Endothelial cell of umbilical vein (primary cell): ENCODE results near the gene TET2. TPM values are rescaled to one million over a fixed set of nuclear protein-coding genes. Genes with fewer than 3 reads are reported as not detected.

Experiments used
- BruUV-seq: library from RNA; stranded (reverse); fragments of 400-500 nt; replicated peaks from 2 replicates; lab custom pipeline; 2021; lab: Mats Ljungman, UMichigan
- CTCF ChIA-PET: fragments of 300-600, 350-600 bp; sonication (Branson Sonifier 250); formaldehyde crosslinking; loops from one replicate; lab custom pipeline; 2021; ENCODE audit warnings: antibody characterized with exemption, inconsistent platforms; lab: Charles Lee
- POLR2A ChIA-PET: fragments of 300-600, 350-600 bp; sonication (Branson Sonifier 250); formaldehyde crosslinking; loops from one replicate; lab custom pipeline; 2021; ENCODE audit warnings: antibody characterized with exemption, inconsistent platforms; lab: Charles Lee
- DNase-seq: peaks from one replicate; pipeline ENCODE4 v3.0.0-alpha.2; 2011; ENCODE audit warnings: low read depth, low spot score
- FAIRE-seq: peaks from 2 replicates; lab custom pipeline; 2011; peaks lifted over from hg19 to GRCh38; lab: Jason Lieb, UNC
- H2AFZ ChIP-seq: 2 replicates; pipeline ENCODE4 v1.6.0; 2012; ENCODE audit warnings: low read depth, low read length, control low read depth, inconsistent platforms
- H3K27ac ChIP-seq: 2 replicates; pipeline ENCODE4 v1.5.1; 2011; ENCODE audit warnings: low read depth, mild to moderate bottlenecking, control low read depth, low read length, moderate library complexity; ENCODE audit not compliant: insufficient read depth
- H3K27me3 ChIP-seq, 2 experiments: 2 replicates each; pipeline versions ENCODE4 v1.6.0 to v1.6.1; 2011; ENCODE audit warnings: low read length in 2 of 2, mixed read lengths in 1 of 2; ENCODE audit not compliant: control insufficient read depth in 2 of 2, insufficient read depth in 2 of 2
- H3K36me3 ChIP-seq, 2 experiments: 2 replicates in 1 of 2; 3 replicates in 1 of 2; pipeline ENCODE4 v1.5.1; 2011; ENCODE audit warnings: low read length in 2 of 2, mild to moderate bottlenecking in 1 of 2, moderate library complexity in 1 of 2; ENCODE audit not compliant: control insufficient read depth in 2 of 2, insufficient read depth in 2 of 2; ENCODE audit errors: extremely low read depth in 1 of 2
- H3K4me1 ChIP-seq: 3 replicates; pipeline ENCODE4 v1.5.1; 2011; ENCODE audit warnings: mild to moderate bottlenecking, low read length; ENCODE audit not compliant: control insufficient read depth, insufficient read depth; ENCODE audit errors: extremely low read depth
- H3K4me2 ChIP-seq: 2 replicates; pipeline ENCODE4 v1.6.1; 2011; ENCODE audit warnings: low read length, control low read depth, mixed read lengths; ENCODE audit not compliant: insufficient read depth
- H3K4me3 ChIP-seq, 3 experiments: fragments of 200-600 bp in 1 of 3; sonication (generic), shearing (Covaris generic) in 1 of 3; replicated peaks in 1 of 3; 2 replicates each; pipeline ENCODE4 v1.5.1; 2011 to 2016; ENCODE audit warnings: control low read depth in 3 of 3, low read length in 3 of 3, mild to moderate bottlenecking in 2 of 3, inconsistent platforms in 1 of 3, low read depth in 1 of 3, moderate library complexity in 1 of 3; ENCODE audit not compliant: insufficient read depth in 1 of 3
- H3K79me2 ChIP-seq: 2 replicates; pipeline ENCODE4 v1.6.0; 2012; ENCODE audit warnings: low read length, inconsistent platforms; ENCODE audit not compliant: control insufficient read depth, insufficient read depth
- H3K9ac ChIP-seq: replicated peaks from 2 replicates; pipeline ENCODE3; 2011; ENCODE audit warnings: low read length, control low read depth; ENCODE audit not compliant: insufficient read depth; ENCODE audit errors: extremely low read depth
- H3K9me1 ChIP-seq: replicated peaks from 3 replicates; pipeline ENCODE4 v1.6.0; 2011; ENCODE audit warnings: mild to moderate bottlenecking, low read length; ENCODE audit not compliant: control insufficient read depth, insufficient read depth; ENCODE audit errors: extremely low read depth
- H3K9me3 ChIP-seq: replicated peaks from 2 replicates; pipeline ENCODE4 v1.5.1; 2012; ENCODE audit warnings: low read length, inconsistent platforms; ENCODE audit not compliant: control insufficient read depth, insufficient read depth
- H4K20me1 ChIP-seq: replicated peaks from 2 replicates; pipeline ENCODE3; 2011; ENCODE audit warnings: mild to moderate bottlenecking, low read length; ENCODE audit not compliant: control insufficient read depth, insufficient read depth; ENCODE audit errors: extremely low read depth
- EZH2 ChIP-seq: IDR thresholded peaks from 2 replicates; pipeline ENCODE4 v1.6.1; 2012; ENCODE audit warnings: borderline replicate concordance, low read depth, mild to moderate bottlenecking, moderate library complexity, low read length, inconsistent platforms; ENCODE audit not compliant: severe bottlenecking
- FOS ChIP-seq: IDR thresholded peaks from 2 replicates; pipeline ENCODE4 v1.6.1; 2011; ENCODE audit warnings: mild to moderate bottlenecking, low read length, moderate library complexity, borderline replicate concordance; ENCODE audit not compliant: insufficient read depth
- GATA2 ChIP-seq: IDR thresholded peaks from 2 replicates; pipeline ENCODE4 v1.7.0; 2011; ENCODE audit warnings: low read depth, mild to moderate bottlenecking, moderate library complexity, mixed read lengths, low read length; ENCODE audit not compliant: insufficient read length, insufficient read depth
- JUN ChIP-seq: IDR thresholded peaks from 2 replicates; pipeline ENCODE4 v1.6.1; 2011; ENCODE audit warnings: borderline replicate concordance, low read depth; ENCODE audit not compliant: insufficient read length, insufficient read depth
- MYC ChIP-seq: IDR thresholded peaks from one replicate; pipeline ENCODE4 v1.6.1; 2011; ENCODE audit warnings: mild to moderate bottlenecking, low read depth, low read length
- POLR2A ChIP-seq: IDR thresholded peaks from 2 replicates; pipeline ENCODE4 v1.6.1; 2012; ENCODE audit warnings: low read depth, mild to moderate bottlenecking, control low read depth, low read length
- POLR2AphosphoS5 ChIP-seq: IDR thresholded peaks from 2 replicates; pipeline ENCODE4 v1.6.1; 2012; ENCODE audit warnings: low read depth, mild to moderate bottlenecking, control low read depth, low read length, moderate library complexity; ENCODE audit not compliant: insufficient read depth
- dilution Hi-C: fragments of 300-500 bp; cut with MboI; formaldehyde crosslinking; loops from one replicate; pipeline ENCODE4 v1.15.0; 2019; ENCODE audit warnings: low sequenced_read_pairs; ENCODE audit not compliant: extremely low pct_ligation_motif_present
- intact Hi-C: fragments of 100-400 bp; cut with micrococcal nuclease; formaldehyde crosslinking; loops from one replicate; pipeline ENCODE4 v1.10.0; 2022
- polyA plus RNA-seq, 4 experiments: library from polyadenylated mRNA; depleted of rRNA in 3 of 4; stranded (reverse) in 3 of 4; unstranded in 1 of 4; fragments of >200 nt; gene quantifications; 2 replicates each; pipeline versions ENCODE4 v1.2.1 to v1.2.3, GENCODE V29; 2011 to 2012; ENCODE audit warnings: missing spikeins in 1 of 4
- total RNA-seq: library from RNA; stranded (reverse); gene quantifications from 2 replicates; pipeline ENCODE4 v1.2.3, GENCODE V29; 2021
- TF ChIP-seq, protein P1 (sequence below): IDR thresholded peaks from 2 replicates; pipeline ENCODE4 v1.6.1; 2011; ENCODE audit not compliant: insufficient read depth, insufficient read length
- TF ChIP-seq, protein P2 (sequence below), 2 donors: IDR thresholded peaks; 1 replicate in 1 of 2; 2 replicates in 1 of 2; pipeline ENCODE4 v1.5.1; 2011; ENCODE audit warnings: low read length in 2 of 2, mild to moderate bottlenecking in 2 of 2, moderate library complexity in 2 of 2, control low read depth in 1 of 2, inconsistent platforms in 1 of 2, low read depth in 1 of 2; ENCODE audit not compliant: insufficient read depth in 1 of 2; ENCODE audit errors: extremely low read depth in 1 of 2

Gene TET2
- total and polyA plus RNA-seq, 2 donors (not counting 3 experiments of a cell fraction or from before 2014, with no cell fraction given) = 4.8 to 17.5 TPM

DNA sequence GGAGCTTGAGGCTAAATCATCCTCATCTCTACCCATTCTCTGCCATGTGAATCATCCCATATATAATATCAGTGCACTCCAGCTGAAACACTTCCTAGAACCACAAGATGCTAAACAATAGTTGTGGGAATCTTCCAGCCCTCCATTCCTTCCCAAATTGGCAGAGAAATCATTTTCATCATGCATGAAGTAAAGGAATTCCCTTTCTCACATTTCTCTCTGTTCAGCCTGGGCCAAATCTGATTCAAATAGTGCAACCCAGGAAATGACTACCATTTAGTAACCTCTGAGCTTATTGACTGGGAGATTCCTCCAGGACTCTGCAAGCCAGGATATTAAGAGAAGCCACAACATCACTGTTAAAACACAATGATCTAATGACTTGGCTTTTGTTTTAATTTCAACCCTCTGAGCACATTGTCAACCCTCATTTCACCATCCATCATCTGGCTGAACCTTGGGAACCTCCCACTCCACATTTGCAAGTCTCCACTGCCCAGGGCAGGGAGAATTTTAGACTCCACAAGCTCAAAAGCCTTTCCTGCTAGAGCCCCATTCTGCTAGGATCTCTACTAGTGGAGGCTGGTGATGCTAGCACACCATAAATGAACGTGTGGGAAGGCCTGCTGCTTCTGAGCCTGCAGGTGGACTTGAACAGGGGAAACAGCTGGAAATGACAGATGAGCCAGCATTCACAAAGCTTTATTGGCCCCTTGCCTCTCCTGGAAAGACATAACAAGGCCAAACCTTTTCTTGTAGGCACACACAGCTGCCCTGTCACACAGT, 133.9 kb downstream of the TET2 start:
- no peak overlapping the region for H3K9ac ChIP-seq
- ChIA-PET POLR2A (no interaction called here), CTCF (interaction anchor here (0.8 kb wide), 1 partner anchor 194 kb away, joined by 3 read pairs; the partner anchor contains the start of gene PPA2)
- dilution Hi-C loops (no loop called here), intact Hi-C loops (no loop called here)
- no peaks in the 10 kb centered on the region for H3K4me1 ChIP-seq
- no peak overlapping the region for H3K4me3 ChIP-seq
- no peak for FAIRE-seq
- BruUV-seq = no TSS peak
- no peaks in the 10 kb centered on the region for H3K27me3 ChIP-seq
- no peaks in the 10 kb centered on the region for H4K20me1 ChIP-seq
- no peaks in the 10 kb centered on the region for H3K9me1 ChIP-seq
- TF ChIP-seq POLR2AphosphoS5 (no peak), FOS (peak; percentile 6)
- no peaks in the 10 kb centered on the region for H3K79me2 ChIP-seq
- no peaks in the 10 kb centered on the region for H3K9me3 ChIP-seq
- peaks cover 7% of the 10 kb centered on the region in 2 experiments for H3K36me3 ChIP-seq
- H3K4me2 ChIP-seq = no peak overlapping the region
- DNase-seq = peak; percentile 24
- no peak overlapping the region for H2AFZ ChIP-seq
- H3K27ac ChIP-seq = no peak overlapping the region

DNA sequence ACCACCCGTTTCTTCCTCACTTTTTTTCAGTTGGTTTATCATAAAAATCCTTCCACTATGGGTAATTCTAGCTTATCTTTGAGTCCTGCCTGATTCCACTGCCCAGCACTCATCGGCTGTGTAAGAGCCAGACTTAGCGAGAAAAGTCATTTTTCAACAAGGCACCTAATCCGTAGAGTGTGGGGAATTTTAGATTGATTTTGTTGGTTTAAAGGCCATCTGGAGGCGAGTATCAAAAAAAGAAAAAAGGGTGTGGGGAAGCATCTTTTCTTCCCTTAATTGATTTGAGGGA, 134.4 kb downstream of the TET2 start:
- H3K27me3 ChIP-seq = no peaks in the 10 kb centered on the region
- no peaks in the 10 kb centered on the region for H3K79me2 ChIP-seq
- peaks cover 2 to 4% of the 10 kb centered on the region in 2 experiments for H3K36me3 ChIP-seq
- H3K4me2 ChIP-seq = no peak overlapping the region
- H3K4me3 ChIP-seq = no peak overlapping the region
- H2AFZ ChIP-seq = no peak overlapping the region
- H3K9ac ChIP-seq = no peak overlapping the region
- no peaks in the 10 kb centered on the region for H4K20me1 ChIP-seq
- TF ChIP-seq FOS (no peak), GATA2 (no peak), EZH2 (no peak), JUN (no peak), MYC (no peak), POLR2AphosphoS5 (no peak), POLR2A (no peak)
- TF ChIP-seq, protein P1, sequence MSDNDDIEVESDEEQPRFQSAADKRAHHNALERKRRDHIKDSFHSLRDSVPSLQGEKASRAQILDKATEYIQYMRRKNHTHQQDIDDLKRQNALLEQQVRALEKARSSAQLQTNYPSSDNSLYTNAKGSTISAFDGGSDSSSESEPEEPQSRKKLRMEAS = no peak
- TF ChIP-seq, protein P2, sequence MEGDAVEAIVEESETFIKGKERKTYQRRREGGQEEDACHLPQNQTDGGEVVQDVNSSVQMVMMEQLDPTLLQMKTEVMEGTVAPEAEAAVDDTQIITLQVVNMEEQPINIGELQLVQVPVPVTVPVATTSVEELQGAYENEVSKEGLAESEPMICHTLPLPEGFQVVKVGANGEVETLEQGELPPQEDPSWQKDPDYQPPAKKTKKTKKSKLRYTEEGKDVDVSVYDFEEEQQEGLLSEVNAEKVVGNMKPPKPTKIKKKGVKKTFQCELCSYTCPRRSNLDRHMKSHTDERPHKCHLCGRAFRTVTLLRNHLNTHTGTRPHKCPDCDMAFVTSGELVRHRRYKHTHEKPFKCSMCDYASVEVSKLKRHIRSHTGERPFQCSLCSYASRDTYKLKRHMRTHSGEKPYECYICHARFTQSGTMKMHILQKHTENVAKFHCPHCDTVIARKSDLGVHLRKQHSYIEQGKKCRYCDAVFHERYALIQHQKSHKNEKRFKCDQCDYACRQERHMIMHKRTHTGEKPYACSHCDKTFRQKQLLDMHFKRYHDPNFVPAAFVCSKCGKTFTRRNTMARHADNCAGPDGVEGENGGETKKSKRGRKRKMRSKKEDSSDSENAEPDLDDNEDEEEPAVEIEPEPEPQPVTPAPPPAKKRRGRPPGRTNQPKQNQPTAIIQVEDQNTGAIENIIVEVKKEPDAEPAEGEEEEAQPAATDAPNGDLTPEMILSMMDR (IDR thresholded peaks at IDR 0.05; ENCODE audit: extremely low read depth in 1 of 2, insufficient read depth in 1 of 2, low read depth in 1 of 2, low read length in 2 of 2) = no peak
- intact Hi-C loops (no loop called here), dilution Hi-C loops (no loop called here)
- no peaks in the 10 kb centered on the region for H3K9me3 ChIP-seq
- ChIA-PET POLR2A (no interaction called here), CTCF (interaction anchor here (0.8 kb wide), 1 partner anchor 193 kb away, joined by 3 read pairs; the partner anchor contains the start of gene PPA2)
- FAIRE-seq (no peak), DNase-seq (no peak)
- no peaks in the 10 kb centered on the region for H3K4me1 ChIP-seq
- no peak overlapping the region for H3K27ac ChIP-seq
- no peaks in the 10 kb centered on the region for H3K9me1 ChIP-seq
- no TSS peak for BruUV-seq
